Activated gamma-delta T cell treated with Interleukin-2 at 50 U/mL for 16 hours (primary cell): ENCODE data around the gene NXPE4.

Experiments used
- DNase-seq: peaks from one replicate; pipeline ENCODE4 v3.0.0-alpha.2; 2020

NXPE4 gene

DNA sequence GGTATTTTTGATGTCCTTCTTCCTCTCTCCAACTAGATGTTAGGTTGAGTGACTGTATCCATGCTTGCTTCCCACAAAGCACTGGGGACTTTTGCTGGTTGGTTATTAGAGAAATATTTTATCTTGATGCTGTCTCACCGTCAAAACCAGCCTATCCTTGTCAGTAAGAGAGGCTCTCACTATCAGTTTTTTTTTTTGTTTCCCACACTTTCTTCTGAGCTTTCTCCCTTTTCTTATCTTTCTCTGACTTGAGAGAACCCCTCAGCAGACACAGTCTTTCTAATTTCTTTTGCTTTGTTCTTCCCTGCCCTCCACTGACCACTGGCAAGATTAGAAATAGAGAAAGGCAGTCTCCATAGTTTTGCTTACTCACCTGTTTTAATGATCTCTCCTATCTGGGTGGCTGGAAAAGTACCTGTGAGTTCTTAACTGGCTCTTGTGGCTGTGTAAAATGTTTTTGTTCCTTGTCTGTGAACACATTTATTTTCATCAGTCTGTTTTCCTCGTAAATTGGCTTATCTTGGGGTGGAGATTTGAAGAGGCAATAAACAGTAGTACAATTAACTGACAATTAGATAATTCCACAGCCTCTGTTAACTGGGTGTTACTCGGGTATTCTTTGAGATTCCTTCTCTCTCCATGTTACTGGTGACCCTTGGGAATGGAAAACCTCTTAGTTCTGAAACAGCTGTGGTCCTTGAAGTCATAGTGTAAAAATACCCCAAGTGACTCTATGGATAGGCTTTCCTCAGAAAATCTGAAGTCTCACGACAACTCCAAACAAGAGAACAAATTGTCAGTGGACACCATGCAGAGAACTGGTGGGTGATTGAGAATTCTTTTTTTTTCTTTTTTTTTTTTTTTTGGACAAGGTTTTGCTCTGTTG lies 35.9 kb downstream of the NXPE4 start, which contains the start of gene NXPE1:
TSS of gene NXPE1 (minus strand) at position 457 of the 886 bp plus-strand sequence. CDS start 8,680 bp downstream, outside the sequence.
- no peak for DNase-seq

DNA sequence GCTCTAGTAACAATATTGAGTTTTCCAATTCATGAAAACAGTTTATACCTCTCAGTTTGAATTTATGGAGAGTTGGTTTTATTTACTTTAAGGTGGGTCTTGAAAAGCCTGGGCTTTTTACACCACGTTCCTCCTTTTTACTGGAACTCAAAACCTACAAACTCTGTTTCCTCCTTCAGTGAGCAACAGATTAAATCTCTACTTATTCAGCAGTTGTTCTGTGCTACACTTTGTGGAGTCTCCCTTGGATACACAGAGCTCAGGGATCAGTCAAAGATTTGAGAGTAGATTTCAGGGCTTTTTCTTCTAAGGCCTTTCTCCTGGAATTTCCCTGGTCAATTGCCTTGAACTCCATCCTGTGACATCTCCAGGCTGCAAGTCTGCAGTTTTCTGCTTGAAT lies 39.5 kb downstream of the NXPE4 start:
- DNase-seq: no peak

DNA sequence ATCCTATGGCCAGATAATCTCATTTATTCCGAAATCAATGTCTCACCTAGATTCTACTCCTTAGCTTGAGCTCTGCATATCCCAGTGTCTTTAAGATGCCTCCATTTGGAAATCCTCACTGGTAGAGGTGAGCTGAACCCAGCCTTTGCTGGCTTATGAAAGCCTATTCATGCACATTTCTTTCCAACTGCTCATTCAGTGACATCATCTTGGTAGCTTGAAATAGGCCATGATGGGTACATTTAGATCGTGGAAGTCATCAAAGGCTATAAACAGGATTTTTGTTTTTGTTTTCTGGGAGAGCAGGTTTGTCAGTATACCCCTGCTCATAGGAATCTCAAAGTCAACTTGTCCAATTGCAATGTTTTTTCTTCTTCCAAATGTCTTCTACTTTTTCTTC lies 41.9 kb downstream of the NXPE4 start:
- DNase-seq: no peak

DNA sequence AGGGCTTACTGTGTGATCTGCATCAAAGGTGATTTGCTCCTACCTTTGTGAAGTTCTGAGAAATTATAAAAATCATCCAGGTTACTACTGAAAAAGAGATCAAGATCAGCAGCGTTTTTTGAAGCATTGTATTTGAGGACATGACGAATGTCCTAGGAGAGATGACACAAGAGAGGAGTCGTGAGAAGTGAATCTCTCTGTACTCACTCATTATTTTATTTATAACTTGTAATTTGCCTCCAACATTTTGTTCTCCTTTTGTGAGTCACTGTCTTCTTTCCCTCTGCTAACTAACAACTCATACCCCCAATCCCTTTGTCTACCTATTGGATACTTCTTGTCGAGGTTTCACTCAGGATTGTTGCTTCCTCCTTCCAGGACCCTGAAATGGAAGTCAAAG lies 44.5 kb downstream of the NXPE4 start:
- no peak for DNase-seq

DNA sequence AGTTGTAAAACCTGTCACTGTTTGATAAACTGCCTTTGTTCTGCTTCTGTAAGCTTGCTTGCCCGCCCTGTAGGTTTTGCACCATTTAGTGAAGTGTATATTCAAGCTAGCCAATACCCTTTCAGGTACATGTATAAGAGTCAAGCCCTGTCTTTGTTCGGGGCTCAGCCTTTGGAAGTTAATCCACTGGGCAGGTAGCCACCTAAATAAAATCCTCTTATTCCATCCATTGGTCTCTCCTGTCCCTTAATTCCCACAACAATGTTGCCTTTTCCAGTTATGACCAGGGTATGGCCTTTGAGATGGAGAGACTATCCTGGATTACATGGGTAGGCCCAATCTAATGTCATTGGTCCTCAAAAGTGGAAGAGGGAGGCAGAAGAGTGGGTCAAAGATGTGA lies 69.9 kb downstream of the NXPE4 start:
- DNase-seq: no peak

DNA sequence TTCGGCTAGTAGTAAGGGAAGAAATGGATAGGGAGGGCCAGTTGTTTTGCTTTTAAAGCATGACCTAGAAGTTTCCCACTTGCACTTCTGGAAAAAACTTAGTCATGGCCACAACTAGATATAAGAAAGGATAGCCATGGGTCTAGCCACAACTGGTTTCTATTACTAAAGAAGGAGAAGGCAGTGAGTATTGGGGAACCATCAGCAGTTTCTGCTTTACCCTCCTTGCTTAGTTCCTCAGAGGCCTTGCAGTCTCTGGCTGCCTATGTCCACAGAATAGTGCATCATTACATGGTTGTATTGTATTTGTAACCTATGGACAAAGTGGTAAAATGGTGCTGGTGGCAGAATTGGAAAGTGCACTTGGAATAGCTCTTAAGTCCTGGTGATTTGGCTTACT lies 71.5 kb downstream of the NXPE4 start:
- no peak for DNase-seq

DNA sequence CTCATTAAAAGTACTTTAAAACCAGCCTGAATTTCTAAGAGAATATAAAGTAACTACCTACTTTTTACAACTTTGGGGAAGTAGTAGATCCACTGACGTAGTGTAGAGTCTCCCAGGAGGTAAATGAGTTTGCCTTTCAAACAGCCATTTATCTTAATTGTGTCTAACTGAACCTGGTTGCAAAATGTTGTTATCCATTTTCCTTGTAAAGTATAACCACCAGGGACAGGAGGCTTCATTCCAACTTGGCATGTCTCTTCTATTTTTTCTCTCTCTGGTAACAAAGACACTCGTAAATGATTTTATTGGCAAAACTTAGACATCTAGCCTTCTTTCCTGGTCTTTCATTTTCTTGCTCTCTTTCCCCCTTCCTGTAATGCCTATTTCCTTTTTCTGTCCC lies 72.8 kb downstream of the NXPE4 start:
- no peak for DNase-seq
